HepG2 (cell line): ENCODE measurements around the gene EIF3L. TPM values are rescaled to one million over a fixed set of nuclear protein-coding genes. Genes with fewer than 3 reads are reported as not detected.

Experiments
- CCDC6 ChIP-seq: sonication (generic); formaldehyde crosslinking; IDR thresholded peaks from 2 replicates; pipeline ENCODE4 v1.8.1; 2022; ENCODE audit warnings: mild to moderate bottlenecking, missing genetic modification reagents, moderate library complexity
- DMAP1 ChIP-seq: IDR thresholded peaks from 2 replicates; pipeline ENCODE4 v1.6.1; 2016
- EZH2 ChIP-seq: conservative IDR thresholded peaks from 2 replicates; pipeline ENCODE4 v1.6.1; 2012; ENCODE audit warnings: mild to moderate bottlenecking, low read depth, low read length, moderate library complexity
- GATAD1 ChIP-seq: IDR thresholded peaks from 2 replicates; pipeline ENCODE4 v1.6.1; 2016; ENCODE audit warnings: missing genetic modification reagents, missing compliant biosample characterization
- GATAD2A ChIP-seq: IDR thresholded peaks from 2 replicates; pipeline ENCODE4 v1.6.1; 2016
- JDP2 ChIP-seq: sonication (generic); formaldehyde crosslinking; IDR thresholded peaks from 2 replicates; pipeline ENCODE4 v1.8.1; 2022; ENCODE audit warnings: missing genetic modification reagents, borderline replicate concordance
- MED8 ChIP-seq: sonication (generic); formaldehyde crosslinking; IDR thresholded peaks from 2 replicates; pipeline ENCODE4 v1.8.1; 2023; ENCODE audit warnings: mild to moderate bottlenecking, missing genetic modification reagents; ENCODE audit not compliant: insufficient replicate concordance
- MIER3 ChIP-seq: IDR thresholded peaks from 2 replicates; pipeline ENCODE4 v1.6.1; 2016; ENCODE audit warnings: missing compliant biosample characterization, borderline replicate concordance
- NBN ChIP-seq: fragments of 450-650 bp; conservative IDR thresholded peaks from 2 replicates; pipeline ENCODE4 v1.6.1; 2017
- SMYD3 ChIP-seq: sonication (generic); formaldehyde crosslinking; IDR thresholded peaks from 2 replicates; pipeline ENCODE4 v1.8.1; 2023; ENCODE audit warnings: mild to moderate bottlenecking, missing genetic modification reagents
- ZBTB7B ChIP-seq: sonication (generic); formaldehyde crosslinking; IDR thresholded peaks from 2 replicates; pipeline ENCODE4 v1.4.0; 2020; ENCODE audit warnings: missing genetic modification reagents
- ZNF235 ChIP-seq: sonication (generic); formaldehyde crosslinking; IDR thresholded peaks from 2 replicates; pipeline ENCODE4 v1.8.1; 2023; ENCODE audit warnings: mild to moderate bottlenecking, missing genetic modification reagents, borderline replicate concordance
- ZNF274 ChIP-seq: sonication (generic); formaldehyde crosslinking; IDR thresholded peaks from 2 replicates; pipeline ENCODE4 v1.5.1; 2020; ENCODE audit warnings: mild to moderate bottlenecking, missing genetic modification reagents
- ZNF382 ChIP-seq: sonication (generic); formaldehyde crosslinking; IDR thresholded peaks from 2 replicates; pipeline ENCODE4 v1.5.0; 2020; ENCODE audit warnings: missing genetic modification reagents, mild to moderate bottlenecking, borderline replicate concordance
- ZNF468 ChIP-seq: sonication (generic); formaldehyde crosslinking; IDR thresholded peaks from 2 replicates; pipeline ENCODE4 v1.8.0; 2022; ENCODE audit warnings: mild to moderate bottlenecking, moderate library complexity, missing genetic modification reagents
- ZNF563 ChIP-seq: sonication (generic); formaldehyde crosslinking; IDR thresholded peaks from 2 replicates; pipeline ENCODE4 v1.8.0; 2022; ENCODE audit warnings: mild to moderate bottlenecking, moderate library complexity, missing genetic modification reagents
- polyA plus RNA-seq, 8 experiments: library from polyadenylated mRNA; depleted of rRNA in 3 of 8; stranded (reverse) in 7 of 8; unstranded in 1 of 8; fragments of >200 nt; fragmentation: Illumina TruSeq in 4 of 8; extraction: Trizol in 4 of 8; gene quantifications; 2 replicates each; pipeline versions ENCODE4 v1.2.1 to v1.2.3, GENCODE V29; 2011 to 2016; ENCODE audit warnings: low read depth in 4 of 8, missing spikeins in 1 of 8, mixed read lengths in 1 of 8; ENCODE audit not compliant: insufficient read depth in 1 of 8
- total RNA-seq, 5 experiments: library from RNA; depleted of rRNA; stranded (reverse); fragments of >200 nt; fragmentation: Illumina TruSeq; extraction: Trizol; gene quantifications; 2 replicates each; pipeline ENCODE4 v1.2.3, GENCODE V29; 2016; ENCODE audit warnings: low read depth in 1 of 5
- TF ChIP-seq, protein P1 (sequence below): fragments of 450-650 bp; IDR thresholded peaks from 2 replicates; pipeline ENCODE4 v1.6.1; 2016
- TF ChIP-seq, protein P2 (sequence below): sonication (generic); formaldehyde crosslinking; IDR thresholded peaks from 2 replicates; pipeline ENCODE4 v1.5.0; 2020; ENCODE audit warnings: missing genetic modification reagents
- TF ChIP-seq, protein P3 (sequence below), 2 experiments: sonication (generic) in 1 of 2; formaldehyde crosslinking in 1 of 2; IDR thresholded peaks; 2 replicates each; pipeline versions ENCODE4 v1.4.0 to v1.6.1; 2018 to 2020; ENCODE audit warnings: missing genetic modification reagents in 2 of 2, borderline replicate concordance in 1 of 2, low read depth in 1 of 2, mild to moderate bottlenecking in 1 of 2, missing biosample characterization in 1 of 2
- TF ChIP-seq, protein P4 (sequence below), 2 experiments: IDR thresholded peaks; 2 replicates each; pipeline ENCODE4 v1.6.1; 2011 to 2012; ENCODE audit warnings: low read length in 2 of 2, borderline replicate concordance in 1 of 2, low read depth in 1 of 2, mild to moderate bottlenecking in 1 of 2, moderate library complexity in 1 of 2

The EIF3L gene
- total and polyA plus RNA-seq, 2 of the 13 experiments (the other 11 are each of a cell fraction or from before 2014, with no cell fraction given): 514 to 793 TPM

DNA sequence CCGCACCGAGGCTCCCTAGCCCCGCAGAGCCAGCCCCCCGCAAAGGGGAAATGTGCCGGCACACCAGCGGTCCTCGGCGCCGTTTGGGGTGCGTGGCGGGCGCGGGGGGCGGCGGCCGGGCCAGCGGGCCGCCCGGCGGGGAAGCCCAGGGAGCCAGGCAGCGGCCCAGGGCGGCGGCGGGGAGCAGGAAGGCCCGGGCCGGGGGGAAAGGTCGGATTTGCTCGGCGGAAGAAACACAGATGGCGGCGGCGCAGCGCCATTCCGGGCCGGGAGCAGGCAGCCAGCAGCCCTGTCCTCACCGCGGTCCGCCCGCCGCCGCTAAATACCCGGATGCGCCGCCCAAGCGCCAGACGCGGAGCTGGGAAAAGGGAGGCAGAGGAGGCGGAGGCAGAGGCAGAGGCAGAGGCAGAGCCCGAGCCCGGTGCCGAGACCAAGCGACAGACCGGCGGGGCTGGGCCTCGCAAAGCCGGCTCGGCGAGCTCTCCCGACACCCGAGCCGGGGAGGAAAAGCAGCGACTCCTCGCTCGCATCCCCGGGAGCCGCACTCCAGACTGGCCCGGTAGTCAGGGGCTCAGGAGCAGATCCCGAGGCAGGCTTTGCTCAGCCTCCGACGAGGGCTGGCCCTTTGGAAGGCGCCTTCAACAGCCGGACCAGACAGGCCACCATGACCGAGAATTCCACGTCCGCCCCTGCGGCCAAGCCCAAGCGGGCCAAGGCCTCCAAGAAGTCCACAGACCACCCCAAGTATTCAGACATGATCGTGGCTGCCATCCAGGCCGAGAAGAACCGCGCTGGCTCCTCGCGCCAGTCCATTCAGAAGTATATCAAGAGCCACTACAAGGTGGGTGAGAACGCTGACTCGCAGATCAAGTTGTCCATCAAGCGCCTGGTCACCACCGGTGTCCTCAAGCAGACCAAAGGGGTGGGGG lies 44.1 kb upstream of the EIF3L start (continued):
- TF ChIP-seq EZH2: no peak
- TF ChIP-seq ZNF468 (CRISPR knock-in tag): no peak
- peak; percentile 86 for TF ChIP-seq ZNF274 (CRISPR knock-in tag)
- peak; percentile 80 for TF ChIP-seq CCDC6
- TF ChIP-seq ZNF235: no peak
- no peak for TF ChIP-seq ZNF382
- TF ChIP-seq, protein P1, sequence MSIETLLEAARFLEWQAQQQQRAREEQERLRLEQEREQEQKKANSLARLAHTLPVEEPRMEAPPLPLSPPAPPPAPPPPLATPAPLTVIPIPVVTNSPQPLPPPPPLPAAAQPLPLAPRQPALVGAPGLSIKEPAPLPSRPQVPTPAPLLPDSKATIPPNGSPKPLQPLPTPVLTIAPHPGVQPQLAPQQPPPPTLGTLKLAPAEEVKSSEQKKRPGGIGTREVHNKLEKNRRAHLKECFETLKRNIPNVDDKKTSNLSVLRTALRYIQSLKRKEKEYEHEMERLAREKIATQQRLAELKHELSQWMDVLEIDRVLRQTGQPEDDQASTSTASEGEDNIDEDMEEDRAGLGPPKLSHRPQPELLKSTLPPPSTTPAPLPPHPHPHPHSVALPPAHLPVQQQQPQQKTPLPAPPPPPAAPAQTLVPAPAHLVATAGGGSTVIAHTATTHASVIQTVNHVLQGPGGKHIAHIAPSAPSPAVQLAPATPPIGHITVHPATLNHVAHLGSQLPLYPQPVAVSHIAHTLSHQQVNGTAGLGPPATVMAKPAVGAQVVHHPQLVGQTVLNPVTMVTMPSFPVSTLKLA: no peak
- peak; percentile 14; the same call in 1 of the 2 replicates for TF ChIP-seq ZBTB7B (CRISPR knock-in tag)
- peak; percentile 50; the same call in 1 of the 2 replicates for TF ChIP-seq GATAD2A
- TF ChIP-seq JDP2: no peak
- peak; percentile 50 for TF ChIP-seq DMAP1 (CRISPR knock-in tag)
- TF ChIP-seq, protein P2, sequence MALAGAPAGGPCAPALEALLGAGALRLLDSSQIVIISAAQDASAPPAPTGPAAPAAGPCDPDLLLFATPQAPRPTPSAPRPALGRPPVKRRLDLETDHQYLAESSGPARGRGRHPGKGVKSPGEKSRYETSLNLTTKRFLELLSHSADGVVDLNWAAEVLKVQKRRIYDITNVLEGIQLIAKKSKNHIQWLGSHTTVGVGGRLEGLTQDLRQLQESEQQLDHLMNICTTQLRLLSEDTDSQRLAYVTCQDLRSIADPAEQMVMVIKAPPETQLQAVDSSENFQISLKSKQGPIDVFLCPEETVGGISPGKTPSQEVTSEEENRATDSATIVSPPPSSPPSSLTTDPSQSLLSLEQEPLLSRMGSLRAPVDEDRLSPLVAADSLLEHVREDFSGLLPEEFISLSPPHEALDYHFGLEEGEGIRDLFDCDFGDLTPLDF: peak; percentile 40; the same call in 1 of the 2 replicates
- TF ChIP-seq, protein P3, sequence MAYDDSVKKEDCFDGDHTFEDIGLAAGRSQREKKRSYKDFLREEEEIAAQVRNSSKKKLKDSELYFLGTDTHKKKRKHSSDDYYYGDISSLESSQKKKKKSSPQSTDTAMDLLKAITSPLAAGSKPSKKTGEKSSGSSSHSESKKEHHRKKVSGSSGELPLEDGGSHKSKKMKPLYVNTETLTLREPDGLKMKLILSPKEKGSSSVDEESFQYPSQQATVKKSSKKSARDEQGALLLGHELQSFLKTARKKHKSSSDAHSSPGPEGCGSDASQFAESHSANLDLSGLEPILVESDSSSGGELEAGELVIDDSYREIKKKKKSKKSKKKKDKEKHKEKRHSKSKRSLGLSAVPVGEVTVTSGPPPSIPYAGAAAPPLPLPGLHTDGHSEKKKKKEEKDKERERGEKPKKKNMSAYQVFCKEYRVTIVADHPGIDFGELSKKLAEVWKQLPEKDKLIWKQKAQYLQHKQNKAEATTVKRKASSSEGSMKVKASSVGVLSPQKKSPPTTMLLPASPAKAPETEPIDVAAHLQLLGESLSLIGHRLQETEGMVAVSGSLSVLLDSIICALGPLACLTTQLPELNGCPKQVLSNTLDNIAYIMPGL (CRISPR knock-in tag; IDR thresholded peaks at IDR 0.05; ENCODE audit: borderline replicate concordance in 1 of 2, low read depth in 1 of 2): peak; percentile 57 to 82; a peak in 3 of 4 replicates
- peak; percentile 73; the same call in 1 of the 2 replicates for TF ChIP-seq MIER3
- peak; percentile 83 for TF ChIP-seq GATAD1
- no peak for TF ChIP-seq NBN
- TF ChIP-seq, protein P4, sequence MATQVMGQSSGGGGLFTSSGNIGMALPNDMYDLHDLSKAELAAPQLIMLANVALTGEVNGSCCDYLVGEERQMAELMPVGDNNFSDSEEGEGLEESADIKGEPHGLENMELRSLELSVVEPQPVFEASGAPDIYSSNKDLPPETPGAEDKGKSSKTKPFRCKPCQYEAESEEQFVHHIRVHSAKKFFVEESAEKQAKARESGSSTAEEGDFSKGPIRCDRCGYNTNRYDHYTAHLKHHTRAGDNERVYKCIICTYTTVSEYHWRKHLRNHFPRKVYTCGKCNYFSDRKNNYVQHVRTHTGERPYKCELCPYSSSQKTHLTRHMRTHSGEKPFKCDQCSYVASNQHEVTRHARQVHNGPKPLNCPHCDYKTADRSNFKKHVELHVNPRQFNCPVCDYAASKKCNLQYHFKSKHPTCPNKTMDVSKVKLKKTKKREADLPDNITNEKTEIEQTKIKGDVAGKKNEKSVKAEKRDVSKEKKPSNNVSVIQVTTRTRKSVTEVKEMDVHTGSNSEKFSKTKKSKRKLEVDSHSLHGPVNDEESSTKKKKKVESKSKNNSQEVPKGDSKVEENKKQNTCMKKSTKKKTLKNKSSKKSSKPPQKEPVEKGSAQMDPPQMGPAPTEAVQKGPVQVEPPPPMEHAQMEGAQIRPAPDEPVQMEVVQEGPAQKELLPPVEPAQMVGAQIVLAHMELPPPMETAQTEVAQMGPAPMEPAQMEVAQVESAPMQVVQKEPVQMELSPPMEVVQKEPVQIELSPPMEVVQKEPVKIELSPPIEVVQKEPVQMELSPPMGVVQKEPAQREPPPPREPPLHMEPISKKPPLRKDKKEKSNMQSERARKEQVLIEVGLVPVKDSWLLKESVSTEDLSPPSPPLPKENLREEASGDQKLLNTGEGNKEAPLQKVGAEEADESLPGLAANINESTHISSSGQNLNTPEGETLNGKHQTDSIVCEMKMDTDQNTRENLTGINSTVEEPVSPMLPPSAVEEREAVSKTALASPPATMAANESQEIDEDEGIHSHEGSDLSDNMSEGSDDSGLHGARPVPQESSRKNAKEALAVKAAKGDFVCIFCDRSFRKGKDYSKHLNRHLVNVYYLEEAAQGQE (IDR thresholded peaks at IDR 0.05; ENCODE audit: borderline replicate concordance in 1 of 2, low read depth in 1 of 2, low read length in 2 of 2): peak in 1 of 2 experiments; percentile 74; a peak in 2 of 4 replicates
- peak; percentile 86; the same call in 1 of the 2 replicates for TF ChIP-seq SMYD3 (CRISPR knock-in tag)
- peak; percentile 86 for TF ChIP-seq ZNF563
- TF ChIP-seq MED8 (CRISPR knock-in tag): peak; percentile 95
